Esophagus (tissue), 2 donors: ENCODE results near the gene TRAF1. TPM values are rescaled to one million over a fixed set of nuclear protein-coding genes. Genes with fewer than 3 reads are reported as not detected.

Experiments
- H3K27ac ChIP-seq, 2 donors: one replicate each; pipeline ENCODE4 v1.5.1; 2013; ENCODE audit warnings: low read depth in 2 of 2, mild to moderate bottlenecking in 2 of 2, inconsistent platforms in 1 of 2, low read length in 1 of 2, moderate library complexity in 1 of 2
- H3K27me3 ChIP-seq, 2 donors: one replicate each; pipeline ENCODE4 v1.6.1; 2013; ENCODE audit warnings: low read length in 2 of 2, control low read depth in 1 of 2, mild to moderate bottlenecking in 1 of 2; ENCODE audit not compliant: insufficient read depth in 2 of 2, control insufficient read depth in 1 of 2
- H3K36me3 ChIP-seq, 2 donors: one replicate each; pipeline ENCODE4 v1.6.1; 2013; ENCODE audit warnings: low read length in 1 of 2; ENCODE audit not compliant: control insufficient read depth in 2 of 2, insufficient read depth in 2 of 2
- H3K4me1 ChIP-seq, 2 donors: one replicate each; pipeline ENCODE4 v1.6.1; 2013; ENCODE audit warnings: low read length in 1 of 2; ENCODE audit not compliant: control insufficient read depth in 2 of 2, insufficient read depth in 2 of 2
- H3K4me3 ChIP-seq, 2 donors: one replicate each; pipeline ENCODE4 v1.5.1; 2013; ENCODE audit warnings: low read length in 2 of 2, mild to moderate bottlenecking in 2 of 2, low read depth in 1 of 2, moderate library complexity in 1 of 2
- H3K9me3 ChIP-seq, 2 donors: one replicate each; pipeline ENCODE4 v1.6.1; 2013; ENCODE audit warnings: mild to moderate bottlenecking in 2 of 2, low read depth in 1 of 2, low read length in 1 of 2, moderate library complexity in 1 of 2; ENCODE audit not compliant: control insufficient read depth in 2 of 2, insufficient read depth in 1 of 2
- WGBS, 2 donors: extraction: QIAGEN DNeasy Blood & Tissue Kit; methylation state at CpG; one replicate each; pipeline ENCODE4 v1.1.7; 2013; 5-methylcytosine and 5-hydroxymethylcytosine counted together
- polyA plus RNA-seq, 2 donors: library from polyadenylated mRNA; stranded (reverse); fragments of 200-250 nt; gene quantifications; one replicate each; pipeline ENCODE4 v1.2.3, GENCODE V29; 2013
- donor health status: healthy with polysubstance abuse.
- donor health status: Bipolar disorder and iron deficiency.

Gene TRAF1
- polyA plus RNA-seq, 2 donors = 2.7 to 6.1 TPM

- H3K4me3 ChIP-seq = no peak overlapping the region
- H3K27me3 ChIP-seq = no peaks in the 10 kb centered on the region
- H3K9me3 ChIP-seq = no peaks in the 10 kb centered on the region
- WGBS, 2 donors = 78% methylated on average over 12 of the region's 12 CpGs
- peaks cover 1 to 7% of the 10 kb centered on the region in 2 donors for H3K4me1 ChIP-seq
- peaks cover 0 to 7% of the 10 kb centered on the region in 2 donors for H3K36me3 ChIP-seq
- no peak overlapping the region for H3K27ac ChIP-seq
These were observed 24.6 kb downstream of the TRAF1 start for GRCh38 chr9:120901755-120902568.

- Histone ChIP-seq H3K9me3 (no peaks in the 10 kb centered on the region), H3K27ac (no peak overlapping the region), H3K27me3 (no peaks in the 10 kb centered on the region), H3K4me3 (no peak overlapping the region), H3K4me1 (peaks cover 3 to 9% of the 10 kb centered on the region in 2 donors), H3K36me3 (peaks cover 0 to 7% of the 10 kb centered on the region in 2 donors)
- WGBS, 2 donors = 82 to 83% methylated on average over 3 of the region's 3 CpGs
These were observed 25.8 kb downstream of the TRAF1 start for GRCh38 chr9:120900824-120901223.

- Histone ChIP-seq H3K9me3 (no peaks in the 10 kb centered on the region), H3K36me3 (peaks cover 0 to 2% of the 10 kb centered on the region in 2 donors), H3K4me1 (peaks cover 3% of the 10 kb centered on the region in 2 donors), H3K4me3 (no peak overlapping the region), H3K27ac (no peak overlapping the region), H3K27me3 (no peaks in the 10 kb centered on the region)
- WGBS, 2 donors = 92 to 94% methylated on average over 6 of the region's 6 CpGs
These were observed 27.0 kb downstream of the TRAF1 start for GRCh38 chr9:120899490-120900068.

- H3K27me3 ChIP-seq = no peaks in the 10 kb centered on the region
- 91 to 95% methylated on average over 3 of the region's 3 CpGs for WGBS, 2 donors
- peaks cover 3 to 5% of the 10 kb centered on the region in 2 donors for H3K4me1 ChIP-seq
- no peaks in the 10 kb centered on the region for H3K36me3 ChIP-seq
- no peak overlapping the region for H3K4me3 ChIP-seq
- no peaks in the 10 kb centered on the region for H3K9me3 ChIP-seq
- H3K27ac ChIP-seq = no peak overlapping the region
These were observed 28.2 kb downstream of the TRAF1 start for GRCh38 chr9:120898396-120898795.

- no peaks in the 10 kb centered on the region for H3K9me3 ChIP-seq
- no peaks in the 10 kb centered on the region for H3K27me3 ChIP-seq
- WGBS, 2 donors = 71 to 79% methylated on average over 2 of the region's 2 CpGs
- peaks cover 3 to 5% of the 10 kb centered on the region in 2 donors for H3K4me1 ChIP-seq
- no peaks in the 10 kb centered on the region for H3K36me3 ChIP-seq
- H3K4me3 ChIP-seq = no peak overlapping the region
- no peak overlapping the region for H3K27ac ChIP-seq
These were observed 30.6 kb downstream of the TRAF1 start for GRCh38 chr9:120895951-120896350.

GRCh38 chr9:120894321-120895148, 32.1 kb downstream of the TRAF1 start:
- H3K4me3 ChIP-seq = peak overlapping the region; percentile 7 to 32
- H3K9me3 ChIP-seq = no peaks in the 10 kb centered on the region
- no peaks in the 10 kb centered on the region for H3K36me3 ChIP-seq
- H3K27me3 ChIP-seq = no peaks in the 10 kb centered on the region
- H3K27ac ChIP-seq = peak overlapping the region; percentile 36 to 82
- peaks cover 3 to 5% of the 10 kb centered on the region in 2 donors for H3K4me1 ChIP-seq
- 26 to 28% methylated on average over 43 to 63 of the region's 63 CpGs for WGBS, 2 donors

- Histone ChIP-seq H3K4me3 (no peak overlapping the region), H3K9me3 (no peaks in the 10 kb centered on the region)
- WGBS, 2 donors = 88 to 89% methylated on average over 13 of the region's 13 CpGs
These were observed 32.8 kb downstream of the TRAF1 start for GRCh38 chr9:120893611-120894307.

GRCh38 chr9:120892748-120893610, 33.6 kb downstream of the TRAF1 start:
- Histone ChIP-seq H3K27ac (peak overlapping the region; percentile 61 to 82), H3K36me3 (no peaks in the 10 kb centered on the region), H3K4me1 (peaks cover 3 to 5% of the 10 kb centered on the region in 2 donors), H3K4me3 (no peak overlapping the region), H3K27me3 (no peaks in the 10 kb centered on the region), H3K9me3 (no peaks in the 10 kb centered on the region)
- WGBS, 2 donors = 72 to 76% methylated on average over 6 of the region's 6 CpGs

More at GRCh38 chr9:120893611-120894307, 32.8 kb downstream of the TRAF1 start:
- Histone ChIP-seq H3K4me1 (peaks cover 3 to 5% of the 10 kb centered on the region in 2 donors), H3K27me3 (no peaks in the 10 kb centered on the region), H3K36me3 (no peaks in the 10 kb centered on the region), H3K27ac (peak overlapping the region; percentile 36 to 82)
